ENCODE results near the gene SPRED3. TPM values are rescaled to one million over a fixed set of nuclear protein-coding genes. Genes with fewer than 3 reads are reported as not detected.

Gene SPRED3
- total RNA-seq, 1 donor from 2014 or later, result 1.6 TPM

GRCh38 chr19:38352611-38353010, 35.9 kb upstream of the SPRED3 start:
- no peak overlapping the region for H3K4me3 ChIP-seq
- no peaks in the 10 kb centered on the region for H3K4me1 ChIP-seq
- DNase-seq (no peak), ATAC-seq (no peak)
- no peaks in the 10 kb centered on the region for H3K9me3 ChIP-seq
- TF ChIP-seq, protein P1, sequence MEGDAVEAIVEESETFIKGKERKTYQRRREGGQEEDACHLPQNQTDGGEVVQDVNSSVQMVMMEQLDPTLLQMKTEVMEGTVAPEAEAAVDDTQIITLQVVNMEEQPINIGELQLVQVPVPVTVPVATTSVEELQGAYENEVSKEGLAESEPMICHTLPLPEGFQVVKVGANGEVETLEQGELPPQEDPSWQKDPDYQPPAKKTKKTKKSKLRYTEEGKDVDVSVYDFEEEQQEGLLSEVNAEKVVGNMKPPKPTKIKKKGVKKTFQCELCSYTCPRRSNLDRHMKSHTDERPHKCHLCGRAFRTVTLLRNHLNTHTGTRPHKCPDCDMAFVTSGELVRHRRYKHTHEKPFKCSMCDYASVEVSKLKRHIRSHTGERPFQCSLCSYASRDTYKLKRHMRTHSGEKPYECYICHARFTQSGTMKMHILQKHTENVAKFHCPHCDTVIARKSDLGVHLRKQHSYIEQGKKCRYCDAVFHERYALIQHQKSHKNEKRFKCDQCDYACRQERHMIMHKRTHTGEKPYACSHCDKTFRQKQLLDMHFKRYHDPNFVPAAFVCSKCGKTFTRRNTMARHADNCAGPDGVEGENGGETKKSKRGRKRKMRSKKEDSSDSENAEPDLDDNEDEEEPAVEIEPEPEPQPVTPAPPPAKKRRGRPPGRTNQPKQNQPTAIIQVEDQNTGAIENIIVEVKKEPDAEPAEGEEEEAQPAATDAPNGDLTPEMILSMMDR (IDR thresholded peaks at IDR 0.05), result no peak
- intact Hi-C loops (cut with DNase I), result no loop called here
- H3K27ac ChIP-seq, result no peak overlapping the region
- H3K36me3 ChIP-seq, result no peaks in the 10 kb centered on the region
- peaks cover 4% of the 10 kb centered on the region for H3K27me3 ChIP-seq

- no peaks in the 10 kb centered on the region for H3K4me1 ChIP-seq
- TF ChIP-seq, protein P1 (IDR thresholded peaks at IDR 0.05), result no peak
- no peak for ATAC-seq
- H3K27me3 ChIP-seq, result peaks cover 17% of the 10 kb centered on the region
- intact Hi-C loops (cut with DNase I), result no loop called here
- no peaks in the 10 kb centered on the region for H3K9me3 ChIP-seq
- DNase-seq, result no peak
- H3K27ac ChIP-seq, result no peak overlapping the region
- H3K36me3 ChIP-seq, result no peaks in the 10 kb centered on the region
- H3K4me3 ChIP-seq, result no peak overlapping the region
Measured at GRCh38 chr19:38355728-38356725, 32.5 kb upstream of the SPRED3 start.

- Histone ChIP-seq H3K27me3 (peaks cover 22% of the 10 kb centered on the region), H3K4me3 (no peak overlapping the region), H3K36me3 (no peaks in the 10 kb centered on the region), H3K4me1 (peaks cover 11% of the 10 kb centered on the region), H3K9me3 (no peaks in the 10 kb centered on the region), H3K27ac (no peak overlapping the region)
- intact Hi-C loops (cut with DNase I), result no loop called here
- DNase-seq (no peak), ATAC-seq (no peak)
- TF ChIP-seq, protein P1 (IDR thresholded peaks at IDR 0.05), result no peak
Measured at GRCh38 chr19:38358071-38358470, 30.4 kb upstream of the SPRED3 start.

DNA sequence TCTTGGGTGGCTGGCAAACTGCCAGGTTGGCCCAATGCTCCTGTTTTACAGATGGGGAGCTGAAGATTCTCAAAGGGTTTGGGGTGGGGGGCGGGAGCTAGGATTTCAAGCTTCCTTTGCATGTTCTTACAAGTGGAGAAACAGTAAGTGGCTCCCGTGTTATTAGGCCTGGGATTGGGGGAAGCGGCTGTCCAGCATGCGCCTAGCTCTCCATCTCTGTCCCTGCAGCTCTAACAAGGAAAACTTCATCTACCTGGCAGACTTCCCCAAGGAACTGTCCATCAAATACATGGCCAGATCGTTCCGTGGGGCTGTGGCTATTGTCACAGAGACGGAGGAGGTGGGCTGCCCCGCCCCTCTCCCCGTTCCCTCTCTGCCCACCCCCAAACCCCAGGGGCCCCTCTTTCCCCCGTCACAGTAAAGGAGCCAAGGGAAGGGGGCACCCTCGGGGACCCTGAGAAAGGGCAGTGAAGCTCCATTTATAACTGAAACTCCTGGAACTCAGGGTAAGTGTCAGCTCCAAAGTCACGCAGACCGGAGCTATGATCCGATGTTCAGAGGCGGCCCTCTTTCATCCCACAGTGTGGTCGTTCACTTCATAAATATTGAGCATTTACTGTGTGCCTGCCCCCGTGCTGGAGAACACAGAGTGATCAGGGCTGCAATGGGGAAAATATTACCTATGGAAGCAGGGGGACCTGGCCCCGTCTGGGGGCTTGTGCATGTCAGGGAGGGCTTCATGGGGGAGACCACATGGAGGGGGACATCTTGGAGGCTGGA, 29.1 kb upstream of the SPRED3 start:
- H3K9me3 ChIP-seq, result no peaks in the 10 kb centered on the region
- no peaks in the 10 kb centered on the region for H3K36me3 ChIP-seq
- TF ChIP-seq, protein P1 (IDR thresholded peaks at IDR 0.05), result no peak
- ATAC-seq (no peak), DNase-seq (no peak)
- intact Hi-C loops (cut with DNase I), result no loop called here
- peaks cover 11% of the 10 kb centered on the region for H3K4me1 ChIP-seq
- H3K27ac ChIP-seq, result no peak overlapping the region
- H3K4me3 ChIP-seq, result no peak overlapping the region
- peaks cover 22% of the 10 kb centered on the region for H3K27me3 ChIP-seq

- no peak overlapping the region for H3K4me3 ChIP-seq
- DNase-seq, result no peak
- H3K27me3 ChIP-seq, result peaks cover 19% of the 10 kb centered on the region
- H3K4me1 ChIP-seq, result peaks cover 11% of the 10 kb centered on the region
- no peak for ATAC-seq
- no peaks in the 10 kb centered on the region for H3K36me3 ChIP-seq
- intact Hi-C loops (cut with DNase I), result no loop called here
- TF ChIP-seq, protein P1 (IDR thresholded peaks at IDR 0.05), result no peak
- no peaks in the 10 kb centered on the region for H3K9me3 ChIP-seq
- no peak overlapping the region for H3K27ac ChIP-seq
Measured at GRCh38 chr19:38360351-38360750, 28.1 kb upstream of the SPRED3 start.

All from upper lobe of right lung (tissue), 1 donor.